Right atrium auricular region (tissue), 2 donors: ENCODE data around the gene DENND6A. TPM values are rescaled to one million over a fixed set of nuclear protein-coding genes. Genes with fewer than 3 reads are reported as not detected.

Source experiments
- DNase-seq: peaks from one replicate; pipeline ENCODE4 v3.0.0-alpha.2; 2019; ENCODE audit warnings: low spot score
- H3K27ac ChIP-seq, 2 donors: fragments of 200-600 bp; sonication (generic); 1 replicate in 1 of 2; 2 replicates in 1 of 2; pipeline ENCODE4 v1.5.1; 2016 to 2019
- H3K27me3 ChIP-seq, 2 donors: fragments of 200-600 bp; sonication (generic); one replicate each; pipeline versions ENCODE4 v1.5.1 to v1.6.0; 2017 to 2019
- H3K36me3 ChIP-seq: fragments of 200-600 bp; sonication (generic); one replicate; pipeline ENCODE4 v1.5.1; 2016
- H3K4me1 ChIP-seq, 2 donors: fragments of 200-600 bp; sonication (generic); one replicate each; pipeline versions ENCODE4 v1.5.1 to v1.6.0; 2017 to 2019
- H3K4me3 ChIP-seq, 2 donors: fragments of 200-600 bp; sonication (generic); 1 replicate in 1 of 2; 2 replicates in 1 of 2; pipeline ENCODE4 v1.5.1; 2017 to 2019; ENCODE audit warnings: mild to moderate bottlenecking in 1 of 2, moderate library complexity in 1 of 2
- H3K9me3 ChIP-seq, 2 donors: fragments of 200-600 bp; sonication (generic); one replicate each; pipeline ENCODE4 v1.5.1; 2019
- CTCF ChIP-seq, 2 donors: fragments of 200-600 bp; sonication (generic); IDR thresholded peaks; one replicate each; pipeline ENCODE4 v1.5.1; 2019; ENCODE audit warnings: antibody characterized with exemption in 2 of 2
- total RNA-seq, 2 donors: library from RNA; depleted of rRNA; stranded (reverse); fragments of >200 nt; gene quantifications; one replicate each; pipeline ENCODE4 v1.1.0, GENCODE V29; 2016

DENND6A gene
- total RNA-seq, 2 donors from 2014 or later, result 12.7 to 13.3 TPM

GRCh38 chr3:57583544-57583943, 109.3 kb downstream of the DENND6A start:
- Histone ChIP-seq H3K27ac (no peak overlapping the region), H3K4me1 (peaks cover 0 to 40% of the 10 kb centered on the region in 2 donors), H3K27me3 (no peaks in the 10 kb centered on the region), H3K36me3 (peaks cover 33% of the 10 kb centered on the region), H3K9me3 (no peaks in the 10 kb centered on the region), H3K4me3 (no peak overlapping the region)
- no peak for TF ChIP-seq CTCF (IDR thresholded peaks at IDR 0.05)
- no peak for DNase-seq

GRCh38 chr3:57582474-57583168, 110.3 kb downstream of the DENND6A start:
- H3K4me1 ChIP-seq, result peaks cover 0 to 35% of the 10 kb centered on the region in 2 donors
- peaks cover 33% of the 10 kb centered on the region for H3K36me3 ChIP-seq
- no peak for TF ChIP-seq CTCF (IDR thresholded peaks at IDR 0.05)

GRCh38 chr3:57577801-57578200, 115.1 kb downstream of the DENND6A start:
- Histone ChIP-seq H3K4me1 (peaks cover 0 to 14% of the 10 kb centered on the region in 2 donors), H3K9me3 (no peaks in the 10 kb centered on the region), H3K27ac (no peak overlapping the region), H3K36me3 (peaks cover 48% of the 10 kb centered on the region), H3K4me3 (no peak overlapping the region), H3K27me3 (no peaks in the 10 kb centered on the region)
- no peak for DNase-seq
- no peak for TF ChIP-seq CTCF (IDR thresholded peaks at IDR 0.05)

More at GRCh38 chr3:57582474-57583168, 110.3 kb downstream of the DENND6A start:
- H3K27me3 ChIP-seq, result no peaks in the 10 kb centered on the region
- H3K9me3 ChIP-seq, result no peaks in the 10 kb centered on the region
- no peak overlapping the region for H3K4me3 ChIP-seq
- no peak for DNase-seq
- H3K27ac ChIP-seq, result no peak overlapping the region

- H3K27ac ChIP-seq, result no peak overlapping the region
- peaks cover 0 to 12% of the 10 kb centered on the region in 2 donors for H3K4me1 ChIP-seq
- H3K27me3 ChIP-seq, result no peaks in the 10 kb centered on the region
- no peak for TF ChIP-seq CTCF (IDR thresholded peaks at IDR 0.05)
- peaks cover 45% of the 10 kb centered on the region for H3K36me3 ChIP-seq
- no peak overlapping the region for H3K4me3 ChIP-seq
- no peaks in the 10 kb centered on the region for H3K9me3 ChIP-seq
- DNase-seq, result no peak
These were observed 116.8 kb downstream of the DENND6A start for GRCh38 chr3:57575966-57576626.

Other genes starting within 250 kb of the DENND6A start
- gene DNAH12, start 148.7 kb downstream of the DENND6A start, total RNA-seq, result under 1 TPM in 1 of 2 donors, not detected in 1; 0.08 TPM
- 10 to 100 TPM in 1 of 2 donors, 1 to 10 TPM in 1; 9.9 to 12.1 TPM for gene PDE12, start 136.8 kb downstream of the DENND6A start, total RNA-seq
- 10 to 100 TPM; 92.5 to 95.7 TPM for gene ARF4, start 95.7 kb downstream of the DENND6A start, total RNA-seq
- 100 to 1,000 TPM; 220 to 256 TPM for gene SLMAP, start 63.2 kb upstream of the DENND6A start, total RNA-seq